IMR-90 (cell line): ENCODE data around the gene LDLRAD4. TPM values are rescaled to one million over a fixed set of nuclear protein-coding genes. Genes with fewer than 3 reads are reported as not detected.

Experiments
- ATAC-seq: fragments of 200-7000 bp; cut with Tn5 transposase; 2 replicates; pipeline ENCODE4 v1.9.1; 2020; ENCODE audit warnings: low read depth, mild to moderate bottlenecking, moderate library complexity
- BruUV-seq: library from RNA; stranded (reverse); fragments of 400-500 nt; replicated peaks from 2 replicates; lab custom pipeline; 2021; lab: Mats Ljungman, UMichigan
- CTCF ChIA-PET: fragments of 300-600 bp; formaldehyde crosslinking; extraction: SDS; loops from one replicate; lab custom pipeline; 2021; ENCODE audit warnings: antibody characterized with exemption; lab: Yijun Ruan, JAX
- POLR2A ChIA-PET: fragments of 300-600 bp; sonication (Branson Sonifier 250); formaldehyde crosslinking; loops from one replicate; lab custom pipeline; 2022; ENCODE audit warnings: antibody characterized with exemption; ENCODE audit not compliant: unreplicated experiment; lab: Charles Lee
- DNase-seq: peaks from one replicate; pipeline ENCODE4 v3.0.0; 2013
- H2AFZ ChIP-seq: replicated peaks from 2 replicates; pipeline ENCODE3; 2013; ENCODE audit warnings: low read length, mild to moderate bottlenecking; ENCODE audit not compliant: poor library complexity
- H2AK5ac ChIP-seq: 2 replicates; pipeline ENCODE4 v1.6.1; 2013; ENCODE audit warnings: low read depth, low read length, inconsistent platforms
- H2AK9ac ChIP-seq: replicated peaks from 2 replicates; pipeline ENCODE3; 2013; ENCODE audit warnings: mild to moderate bottlenecking, low read depth, low read length, moderate library complexity; ENCODE audit not compliant: poor library complexity
- H2BK120ac ChIP-seq: 2 replicates; pipeline ENCODE4 v1.6.1; 2013; ENCODE audit warnings: low read depth, low read length, inconsistent platforms
- H2BK15ac ChIP-seq: 3 replicates; pipeline ENCODE4 v1.6.1; 2013; ENCODE audit warnings: low read depth, low read length, inconsistent platforms
- H2BK20ac ChIP-seq: 2 replicates; pipeline ENCODE4 v1.6.1; 2013; ENCODE audit warnings: low read depth, mild to moderate bottlenecking, inconsistent platforms, low read length, moderate library complexity
- H2BK5ac ChIP-seq: 2 replicates; pipeline ENCODE4 v1.6.1; 2013; ENCODE audit warnings: mild to moderate bottlenecking, low read depth, low read length, inconsistent platforms; ENCODE audit not compliant: poor library complexity, severe bottlenecking
- H3K14ac ChIP-seq: replicated peaks from 2 replicates; pipeline ENCODE4 v1.6.1; 2013; ENCODE audit warnings: low read depth, low read length, inconsistent platforms
- H3K18ac ChIP-seq: 2 replicates; pipeline ENCODE4 v1.6.1; 2013; ENCODE audit warnings: low read depth, low read length, control low read depth
- H3K23ac ChIP-seq: 2 replicates; pipeline ENCODE4 v1.6.1; 2013; ENCODE audit warnings: low read depth, low read length, inconsistent platforms
- H3K27ac ChIP-seq: 2 replicates; pipeline ENCODE4 v1.5.1; 2013; ENCODE audit warnings: mild to moderate bottlenecking, control low read depth, low read length; ENCODE audit not compliant: insufficient read depth
- H3K27me3 ChIP-seq: 2 replicates; pipeline ENCODE4 v1.6.1; 2013; ENCODE audit warnings: low read length; ENCODE audit not compliant: control insufficient read depth, insufficient read depth
- H3K36me3 ChIP-seq: 2 replicates; pipeline ENCODE4 v1.6.1; 2013; ENCODE audit warnings: low read length, mixed read lengths; ENCODE audit not compliant: control insufficient read depth, insufficient read depth
- H3K4ac ChIP-seq: 2 replicates; pipeline ENCODE4 v1.6.1; 2013; ENCODE audit warnings: low read depth, low read length, inconsistent platforms
- H3K4me1 ChIP-seq: 2 replicates; pipeline ENCODE4 v1.6.1; 2013; ENCODE audit warnings: low read length, mixed read lengths; ENCODE audit not compliant: control insufficient read depth, insufficient read depth
- H3K4me2 ChIP-seq: 2 replicates; pipeline ENCODE4 v1.6.1; 2013; ENCODE audit warnings: low read depth, mild to moderate bottlenecking, control low read depth, low read length, moderate library complexity
- H3K4me3 ChIP-seq: 2 replicates; pipeline ENCODE4 v1.5.1; 2013; ENCODE audit warnings: low read depth, mild to moderate bottlenecking, control low read depth, low read length, moderate library complexity; ENCODE audit not compliant: insufficient read depth
- H3K56ac ChIP-seq: 2 replicates; pipeline ENCODE4 v1.6.1; 2013; ENCODE audit warnings: low read length, inconsistent platforms; ENCODE audit not compliant: insufficient read depth; ENCODE audit errors: extremely low read depth
- H3K79me1 ChIP-seq, 2 experiments: 2 replicates each; pipeline ENCODE4 v1.6.1; 2013; ENCODE audit warnings: low read length in 2 of 2, inconsistent platforms in 1 of 2, low read depth in 1 of 2
- H3K9ac ChIP-seq: 2 replicates; pipeline ENCODE4 v1.6.1; 2013; ENCODE audit warnings: low read depth, low read length, control low read depth
- H3K9me1 ChIP-seq: 2 replicates; pipeline ENCODE4 v1.6.1; 2013; ENCODE audit warnings: low read length, inconsistent platforms; ENCODE audit not compliant: insufficient read depth
- H3K9me3 ChIP-seq: 2 replicates; pipeline ENCODE4 v1.6.1; 2013; ENCODE audit warnings: low read length; ENCODE audit not compliant: control insufficient read depth, insufficient read depth
- H4K20me1 ChIP-seq: 2 replicates; pipeline ENCODE4 v1.6.1; 2013; ENCODE audit warnings: low read length, inconsistent platforms; ENCODE audit not compliant: insufficient read depth
- H4K5ac ChIP-seq: 2 replicates; pipeline ENCODE4 v1.6.1; 2013; ENCODE audit warnings: mild to moderate bottlenecking, low read depth, low read length, control low read depth
- H4K8ac ChIP-seq, 2 experiments: 2 replicates each; pipeline ENCODE4 v1.6.1; 2013; ENCODE audit warnings: low read depth in 2 of 2, low read length in 2 of 2, control low read depth in 1 of 2, inconsistent platforms in 1 of 2
- H4K91ac ChIP-seq: 2 replicates; pipeline ENCODE4 v1.6.1; 2013; ENCODE audit warnings: low read depth, low read length, inconsistent platforms; ENCODE audit not compliant: insufficient read depth
- BHLHE40 ChIP-seq: fragments of 150-350 bp; IDR thresholded peaks from 2 replicates; pipeline ENCODE4 v1.6.1; 2016; ENCODE audit warnings: mild to moderate bottlenecking, low read depth, low read length
- CEBPB ChIP-seq: IDR thresholded peaks from 2 replicates; pipeline ENCODE4 v1.6.1; 2012; ENCODE audit warnings: low read depth, low read length, improper control_type of control experiment
- CHD1 ChIP-seq: IDR thresholded peaks from 2 replicates; pipeline ENCODE4 v1.6.1; 2012; ENCODE audit warnings: low read depth, low read length, improper control_type of control experiment
- CTCF ChIP-seq: conservative IDR thresholded peaks from 2 replicates; pipeline ENCODE4 v1.5.1; 2012; ENCODE audit warnings: mild to moderate bottlenecking, low read depth, low read length, improper control_type of control experiment
- FOS ChIP-seq: fragments of 150-350 bp; IDR thresholded peaks from 2 replicates; pipeline ENCODE4 v1.6.1; 2016; ENCODE audit warnings: low read depth, low read length
- MAFK ChIP-seq: IDR thresholded peaks from 2 replicates; pipeline ENCODE4 v1.6.1; 2012; ENCODE audit warnings: low read depth, low read length, improper control_type of control experiment
- MAZ ChIP-seq: IDR thresholded peaks from 2 replicates; pipeline ENCODE4 v1.6.1; 2012; ENCODE audit warnings: low read depth, mild to moderate bottlenecking, low read length, improper control_type of control experiment, moderate library complexity, borderline replicate concordance
- MXI1 ChIP-seq: IDR thresholded peaks from 2 replicates; pipeline ENCODE4 v1.6.1; 2012; ENCODE audit warnings: low read depth, mild to moderate bottlenecking, low read length, moderate library complexity, borderline replicate concordance
- NFE2L2 ChIP-seq: fragments of 150-350 bp; IDR thresholded peaks from 2 replicates; pipeline ENCODE4 v1.6.1; 2016; ENCODE audit warnings: low read depth, mild to moderate bottlenecking, low read length
- POLR2A ChIP-seq: IDR thresholded peaks from 2 replicates; pipeline ENCODE4 v1.6.1; 2012; ENCODE audit warnings: mild to moderate bottlenecking, low read depth, low read length
- RAD21 ChIP-seq: IDR thresholded peaks from 2 replicates; pipeline ENCODE4 v1.6.1; 2012; ENCODE audit warnings: low read length, improper control_type of control experiment
- RCOR1 ChIP-seq: IDR thresholded peaks from 2 replicates; pipeline ENCODE4 v1.6.1; 2012; ENCODE audit warnings: mild to moderate bottlenecking, low read length, improper control_type of control experiment; ENCODE audit not compliant: insufficient replicate concordance
- RFX5 ChIP-seq: IDR thresholded peaks from 2 replicates; pipeline ENCODE4 v1.8.0; 2012; ENCODE audit warnings: low read depth, mild to moderate bottlenecking, low read length, moderate library complexity
- SMC3 ChIP-seq: fragments of 150-350 bp; IDR thresholded peaks from 2 replicates; pipeline ENCODE4 v1.6.1; 2016; ENCODE audit warnings: low read depth, mild to moderate bottlenecking, antibody characterized with exemption, low read length, moderate library complexity
- WGBS, 2 experiments: methylation state at CpG; one replicate each; pipeline versions ENCODE4 v1.1.5 to v1.1.7; 2013; ENCODE audit warnings: missing lambda C conversion rate in 2 of 2; ENCODE audit not compliant: insufficient read length in 1 of 2; ENCODE audit errors: extremely low coverage in 2 of 2; 5-methylcytosine and 5-hydroxymethylcytosine counted together
- dilution Hi-C: fragments of 300-500 bp; cut with HindIII; formaldehyde crosslinking; loops from one replicate; pipeline ENCODE4 v1.14.3; 2018; ENCODE audit warnings: low sequenced_read_pairs; ENCODE audit not compliant: unreplicated experiment
- in situ Hi-C: fragments of 300-500 bp; cut with MboI; formaldehyde crosslinking; loops from 3 replicates; pipeline ENCODE4 v1.14.3; 2019; ENCODE audit warnings: low sequenced_read_pairs, inconsistent platforms, mixed read lengths
- intact Hi-C: fragments of 100-400 bp; cut with micrococcal nuclease; formaldehyde crosslinking; loops from 2 replicates; pipeline ENCODE4 v1.10.0; 2022
- polyA plus RNA-seq, 3 experiments: library from polyadenylated mRNA; depleted of rRNA; stranded (reverse); fragments of >200 nt; gene quantifications; 2 replicates each; pipeline ENCODE4 v1.2.3, GENCODE V29; 2012; ENCODE audit warnings: low replicate concordance in 1 of 3
- total RNA-seq: library from RNA; depleted of rRNA; stranded (reverse); fragments of >200 nt; gene quantifications from 2 replicates; pipeline ENCODE4 v1.2.3, GENCODE V29; 2012
- TF ChIP-seq, protein P1 (sequence below): fragments of 150-350 bp; IDR thresholded peaks from 2 replicates; pipeline ENCODE4 v1.6.1; 2017; ENCODE audit warnings: mild to moderate bottlenecking, antibody characterized with exemption, low read length, low read depth
- TF ChIP-seq, protein P2 (sequence below): fragments of 150-350 bp; IDR thresholded peaks from 2 replicates; pipeline ENCODE4 v1.6.1; 2016; ENCODE audit warnings: low read depth, mild to moderate bottlenecking, low read length, moderate library complexity, borderline replicate concordance

LDLRAD4 gene
- total and polyA plus RNA-seq, 2 of the 4 experiments (the other 2 are of a cell fraction): not detected

DNA sequence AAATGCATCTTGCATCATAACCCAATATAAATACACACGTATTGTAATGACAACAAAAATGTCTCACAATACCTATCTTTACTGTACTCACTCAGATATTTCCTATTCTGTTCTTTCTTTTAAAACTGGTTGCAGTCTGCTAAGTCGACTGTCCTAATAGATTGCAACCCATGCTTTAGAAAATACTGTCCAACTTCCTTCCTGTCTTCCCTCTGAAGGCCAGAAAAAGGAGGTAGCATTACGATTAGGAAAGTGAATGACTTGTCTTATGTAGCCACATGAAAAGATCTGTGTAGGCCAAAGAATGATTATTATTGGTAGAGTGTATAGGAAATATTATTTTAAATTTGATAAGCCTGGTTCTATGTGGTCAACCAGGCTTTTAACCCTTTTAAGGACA is 373.7 kb downstream of the LDLRAD4 start:
- H2AK9ac ChIP-seq: no peak overlapping the region
- H3K4me2 ChIP-seq: no peak overlapping the region
- POLR2A ChIA-PET: interaction anchor here (0.6 kb wide), 1 partner anchor 29 kb away, joined by 3 read pairs; no protein-coding TSS in a partner anchor
- no CpG with 5 or more reads among the region's 3 CpGs for WGBS, 2 experiments
- H2AFZ ChIP-seq: no peak overlapping the region
- H3K9me3 ChIP-seq: no peaks in the 10 kb centered on the region
- intact Hi-C loops (no loop called here), in situ Hi-C loops (no loop called here), dilution Hi-C loops (no loop called here)
- H3K14ac ChIP-seq: no peak overlapping the region
- H2BK5ac ChIP-seq: no peak overlapping the region
- no peak overlapping the region for H3K56ac ChIP-seq
- no peak for DNase-seq
- CTCF ChIA-PET: no interaction called here
- H4K5ac ChIP-seq: no peak overlapping the region
- no peak overlapping the region for H4K91ac ChIP-seq
- no TSS peak for BruUV-seq
- no peaks in the 10 kb centered on the region for H4K20me1 ChIP-seq
- H3K9me1 ChIP-seq: no peaks in the 10 kb centered on the region
- no peaks in the 10 kb centered on the region for H3K27me3 ChIP-seq
- H4K8ac ChIP-seq: no peak overlapping the region
- no peak overlapping the region for H3K27ac ChIP-seq
- ATAC-seq: no peak
- H3K79me1 ChIP-seq: no peaks in the 10 kb centered on the region
- H3K4ac ChIP-seq: no peak overlapping the region
- no peak overlapping the region for H2BK20ac ChIP-seq
- no peak overlapping the region for H3K4me3 ChIP-seq
- no peaks in the 10 kb centered on the region for H3K4me1 ChIP-seq
- H3K36me3 ChIP-seq: no peaks in the 10 kb centered on the region
- H3K9ac ChIP-seq: no peak overlapping the region
- TF ChIP-seq MAFK: no peak
- no peak for TF ChIP-seq FOS
- no peak for TF ChIP-seq MXI1
- TF ChIP-seq RCOR1: no peak
- TF ChIP-seq, protein P1, sequence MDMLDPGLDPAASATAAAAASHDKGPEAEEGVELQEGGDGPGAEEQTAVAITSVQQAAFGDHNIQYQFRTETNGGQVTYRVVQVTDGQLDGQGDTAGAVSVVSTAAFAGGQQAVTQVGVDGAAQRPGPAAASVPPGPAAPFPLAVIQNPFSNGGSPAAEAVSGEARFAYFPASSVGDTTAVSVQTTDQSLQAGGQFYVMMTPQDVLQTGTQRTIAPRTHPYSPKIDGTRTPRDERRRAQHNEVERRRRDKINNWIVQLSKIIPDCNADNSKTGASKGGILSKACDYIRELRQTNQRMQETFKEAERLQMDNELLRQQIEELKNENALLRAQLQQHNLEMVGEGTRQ: no peak
- TF ChIP-seq, protein P2, sequence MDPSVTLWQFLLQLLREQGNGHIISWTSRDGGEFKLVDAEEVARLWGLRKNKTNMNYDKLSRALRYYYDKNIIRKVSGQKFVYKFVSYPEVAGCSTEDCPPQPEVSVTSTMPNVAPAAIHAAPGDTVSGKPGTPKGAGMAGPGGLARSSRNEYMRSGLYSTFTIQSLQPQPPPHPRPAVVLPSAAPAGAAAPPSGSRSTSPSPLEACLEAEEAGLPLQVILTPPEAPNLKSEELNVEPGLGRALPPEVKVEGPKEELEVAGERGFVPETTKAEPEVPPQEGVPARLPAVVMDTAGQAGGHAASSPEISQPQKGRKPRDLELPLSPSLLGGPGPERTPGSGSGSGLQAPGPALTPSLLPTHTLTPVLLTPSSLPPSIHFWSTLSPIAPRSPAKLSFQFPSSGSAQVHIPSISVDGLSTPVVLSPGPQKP: no peak
- TF ChIP-seq CTCF: no peak
- TF ChIP-seq MAZ: no peak
- TF ChIP-seq BHLHE40: no peak
- TF ChIP-seq NFE2L2: no peak
- no peak for TF ChIP-seq CEBPB
- no peak for TF ChIP-seq CHD1
- no peak for TF ChIP-seq RAD21
- no peak for TF ChIP-seq SMC3
- no peak for TF ChIP-seq POLR2A
- TF ChIP-seq RFX5: no peak
- H2AK5ac ChIP-seq: no peak overlapping the region
- H3K23ac ChIP-seq: no peak overlapping the region
- no peak overlapping the region for H2BK120ac ChIP-seq
- H2BK15ac ChIP-seq: no peak overlapping the region
- H3K18ac ChIP-seq: no peak overlapping the region
